ENCODE results near the gene RBM6.

The RBM6 gene

GRCh38 chr3:49966233-49966942, 26.4 kb downstream of the RBM6 start:
- H3K4me1 ChIP-seq: 0 out of 2 replicates have a peak, but pooled peaks cover 5% of the 10 kb centered on the region
- H3K9me3 ChIP-seq: no peaks in the 10 kb centered on the region
- H3K27me3 ChIP-seq: no peaks in the 10 kb centered on the region
- H3K4me3 ChIP-seq: no peak overlapping the region
- no peak overlapping the region for H3K4me2 ChIP-seq
- H3K36me3 ChIP-seq: peaks cover 91% of the 10 kb centered on the region
- no peak for TF ChIP-seq Cebpa-rat (IDR thresholded peaks at IDR 0.05)
- no peak overlapping the region for H3K27ac ChIP-seq
- no peak overlapping the region for H3K9ac ChIP-seq
- H4K20me1 ChIP-seq: peaks cover 98% of the 10 kb centered on the region

DNA sequence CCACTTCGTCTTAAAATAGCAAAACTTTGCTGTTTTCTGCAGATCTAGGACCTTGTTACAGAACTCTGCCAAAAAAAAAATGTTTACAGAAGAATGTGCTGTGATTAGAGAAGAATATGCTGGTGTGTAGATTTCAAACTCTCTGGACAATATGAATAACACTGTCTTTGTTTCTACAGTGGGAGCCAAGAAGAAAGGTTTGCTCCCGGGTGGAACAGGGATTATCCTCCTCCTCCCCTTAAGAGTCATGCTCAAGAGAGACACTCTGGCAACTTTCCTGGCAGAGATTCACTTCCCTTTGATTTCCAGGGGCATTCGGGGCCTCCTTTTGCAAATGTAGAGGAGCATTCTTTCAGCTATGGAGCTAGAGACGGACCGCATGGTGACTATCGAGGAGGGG, 27.3 kb downstream of the RBM6 start:
- no peak overlapping the region for H3K4me3 ChIP-seq
- H3K9me3 ChIP-seq: no peaks in the 10 kb centered on the region
- peaks cover 91% of the 10 kb centered on the region for H3K36me3 ChIP-seq
- peaks cover 98% of the 10 kb centered on the region for H4K20me1 ChIP-seq
- H3K4me2 ChIP-seq: no peak overlapping the region
- H3K4me1 ChIP-seq: 0 out of 2 replicates have a peak, but pooled peaks cover 5% of the 10 kb centered on the region
- TF ChIP-seq Cebpa-rat (IDR thresholded peaks at IDR 0.05): no peak
- H3K27me3 ChIP-seq: no peaks in the 10 kb centered on the region
- H3K27ac ChIP-seq: no peak overlapping the region
- no peak overlapping the region for H3K9ac ChIP-seq

GRCh38 chr3:49968346-49968745, 28.4 kb downstream of the RBM6 start:
- Histone ChIP-seq H3K4me2 (no peak overlapping the region), H3K4me1 (0 out of 2 replicates have a peak, but pooled peaks cover 5% of the 10 kb centered on the region), H3K27me3 (no peaks in the 10 kb centered on the region), H3K27ac (no peak overlapping the region), H4K20me1 (peaks cover 97% of the 10 kb centered on the region), H3K36me3 (peaks cover 91% of the 10 kb centered on the region), H3K4me3 (no peak overlapping the region), H3K9me3 (no peaks in the 10 kb centered on the region), H3K9ac (no peak overlapping the region)
- no peak for TF ChIP-seq Cebpa-rat (IDR thresholded peaks at IDR 0.05)

DNA sequence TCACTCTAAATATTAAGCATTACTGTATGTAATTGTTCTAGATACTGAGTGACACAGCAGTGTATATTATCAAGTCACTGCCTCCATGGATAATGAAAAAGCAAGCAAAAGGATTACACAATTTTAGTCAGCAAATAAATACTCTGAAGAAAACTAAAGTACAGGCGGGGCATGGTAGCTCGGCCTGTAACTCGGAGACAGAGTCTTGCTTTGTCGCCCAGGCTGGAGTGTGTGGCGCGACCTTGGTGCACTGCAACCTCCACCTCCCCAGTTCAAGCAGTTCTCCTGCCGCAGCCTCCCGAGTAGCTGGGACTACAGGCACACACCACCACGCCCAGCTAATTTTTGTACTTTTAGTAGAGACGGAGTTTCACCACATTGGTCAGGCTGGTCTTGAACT, 32.7 kb downstream of the RBM6 start:
- Histone ChIP-seq H3K27me3 (no peaks in the 10 kb centered on the region), H3K4me2 (no peak overlapping the region), H3K4me1 (0 out of 2 replicates have a peak, but pooled peaks cover 5% of the 10 kb centered on the region), H3K27ac (no peak overlapping the region), H4K20me1 (peaks cover 73% of the 10 kb centered on the region), H3K9me3 (no peaks in the 10 kb centered on the region), H3K9ac (no peak overlapping the region), H3K36me3 (peaks cover 93% of the 10 kb centered on the region), H3K4me3 (no peak overlapping the region)
- TF ChIP-seq Cebpa-rat (IDR thresholded peaks at IDR 0.05): no peak

- no peaks in the 10 kb centered on the region for H3K4me1 ChIP-seq
- H3K9me3 ChIP-seq: no peaks in the 10 kb centered on the region
- no peak for TF ChIP-seq Cebpa-rat (IDR thresholded peaks at IDR 0.05)
- H3K27me3 ChIP-seq: no peaks in the 10 kb centered on the region
- peaks cover 94% of the 10 kb centered on the region for H3K36me3 ChIP-seq
- no peak overlapping the region for H3K9ac ChIP-seq
- no peak overlapping the region for H3K4me3 ChIP-seq
- peaks cover 64% of the 10 kb centered on the region for H4K20me1 ChIP-seq
- no peak overlapping the region for H3K27ac ChIP-seq
- H3K4me2 ChIP-seq: no peak overlapping the region
These were observed 37.0 kb downstream of the RBM6 start for GRCh38 chr3:49976942-49977341.

DNA sequence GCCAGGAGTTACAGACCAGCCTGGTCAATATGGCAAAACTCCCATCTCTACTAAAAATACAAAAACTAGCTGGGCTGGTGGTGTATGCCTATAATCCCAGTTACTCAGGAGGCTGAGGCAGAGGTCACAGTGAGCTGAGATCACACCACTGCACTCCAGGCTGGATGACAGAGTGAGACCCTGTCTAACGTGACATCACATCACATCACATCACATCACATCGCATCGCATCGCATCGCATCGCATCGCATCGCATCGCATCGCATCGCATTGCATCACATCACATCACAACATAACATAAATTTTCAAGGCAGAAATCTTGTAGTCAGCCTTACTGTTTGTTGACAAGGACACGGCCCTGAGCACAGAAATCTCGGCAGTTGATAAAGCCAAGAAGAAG, 44.4 kb downstream of the RBM6 start:
- H3K9me3 ChIP-seq: no peaks in the 10 kb centered on the region
- no peak overlapping the region for H3K9ac ChIP-seq
- H3K4me3 ChIP-seq: no peak overlapping the region
- H3K4me2 ChIP-seq: no peak overlapping the region
- H3K36me3 ChIP-seq: peaks cover 92% of the 10 kb centered on the region
- H3K4me1 ChIP-seq: no peaks in the 10 kb centered on the region
- peaks cover 58% of the 10 kb centered on the region for H4K20me1 ChIP-seq
- H3K27me3 ChIP-seq: no peaks in the 10 kb centered on the region
- TF ChIP-seq Cebpa-rat (IDR thresholded peaks at IDR 0.05): no peak
- no peak overlapping the region for H3K27ac ChIP-seq

GRCh38 chr3:49992326-49992725, 52.4 kb downstream of the RBM6 start:
- no peak overlapping the region for H3K9ac ChIP-seq
- H3K27me3 ChIP-seq: no peaks in the 10 kb centered on the region
- H3K27ac ChIP-seq: no peak overlapping the region
- TF ChIP-seq Cebpa-rat (IDR thresholded peaks at IDR 0.05): no peak
- peaks cover 86% of the 10 kb centered on the region for H3K36me3 ChIP-seq
- peaks cover 80% of the 10 kb centered on the region for H4K20me1 ChIP-seq
- H3K9me3 ChIP-seq: no peaks in the 10 kb centered on the region
- no peaks in the 10 kb centered on the region for H3K4me1 ChIP-seq
- no peak overlapping the region for H3K4me3 ChIP-seq
- H3K4me2 ChIP-seq: no peak overlapping the region

DNA sequence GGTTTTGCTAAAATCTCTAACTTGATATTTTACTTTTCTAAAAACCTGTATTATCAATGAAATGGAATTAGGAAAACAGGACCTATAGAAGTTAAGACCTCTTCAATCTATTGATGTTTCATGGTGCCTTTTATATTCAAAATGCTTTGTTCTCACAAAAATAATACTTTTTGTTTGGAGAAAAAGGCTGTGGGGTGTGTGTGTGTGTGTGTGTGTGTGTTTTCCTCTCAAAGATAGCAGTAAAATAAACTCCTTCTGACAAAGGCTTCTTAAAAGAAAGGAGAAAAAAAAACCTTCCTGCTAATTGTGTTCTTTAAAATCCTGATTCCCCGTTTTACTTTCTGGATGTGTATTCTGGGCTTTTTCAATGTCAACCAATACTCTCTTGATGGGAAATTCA, 54.5 kb downstream of the RBM6 start:
- Histone ChIP-seq H3K4me2 (no peak overlapping the region), H3K4me3 (no peak overlapping the region), H3K36me3 (peaks cover 84% of the 10 kb centered on the region), H3K4me1 (no peaks in the 10 kb centered on the region), H3K27ac (no peak overlapping the region), H3K9ac (no peak overlapping the region), H3K27me3 (no peaks in the 10 kb centered on the region), H3K9me3 (no peaks in the 10 kb centered on the region), H4K20me1 (peaks cover 83% of the 10 kb centered on the region)
- TF ChIP-seq Cebpa-rat (IDR thresholded peaks at IDR 0.05): no peak

- H3K27ac ChIP-seq: no peak overlapping the region
- H3K27me3 ChIP-seq: no peaks in the 10 kb centered on the region
- TF ChIP-seq Cebpa-rat (IDR thresholded peaks at IDR 0.05): no peak
- H3K9me3 ChIP-seq: no peaks in the 10 kb centered on the region
- H3K4me3 ChIP-seq: no peak overlapping the region
- no peak overlapping the region for H3K9ac ChIP-seq
- H3K36me3 ChIP-seq: peaks cover 84% of the 10 kb centered on the region
- no peak overlapping the region for H3K4me2 ChIP-seq
- H4K20me1 ChIP-seq: peaks cover 90% of the 10 kb centered on the region
- no peaks in the 10 kb centered on the region for H3K4me1 ChIP-seq
These were observed 56.1 kb downstream of the RBM6 start for GRCh38 chr3:49996016-49996415.

DNA sequence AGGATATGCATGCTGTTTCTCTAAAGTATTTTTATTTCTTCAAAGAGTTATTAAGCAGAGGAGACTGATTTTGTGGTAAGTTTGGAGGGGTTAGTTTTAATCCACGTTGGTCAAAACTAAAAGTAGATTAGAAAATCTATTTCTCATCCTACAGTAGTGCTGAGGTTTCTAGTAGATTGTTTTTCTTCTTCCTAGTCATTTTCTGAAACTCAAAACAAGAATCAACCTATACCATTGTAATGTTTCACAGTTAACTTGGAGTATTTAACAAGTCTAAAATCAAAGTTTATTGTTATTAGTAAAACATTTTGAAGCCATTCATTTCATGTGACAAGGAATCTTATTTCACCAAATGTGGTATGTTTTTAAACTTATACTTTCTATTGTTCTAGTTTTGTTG, 57.9 kb downstream of the RBM6 start:
- no peaks in the 10 kb centered on the region for H3K9me3 ChIP-seq
- no peak overlapping the region for H3K4me2 ChIP-seq
- H3K27me3 ChIP-seq: no peaks in the 10 kb centered on the region
- no peak overlapping the region for H3K4me3 ChIP-seq
- H3K36me3 ChIP-seq: peaks cover 85% of the 10 kb centered on the region
- no peak overlapping the region for H3K9ac ChIP-seq
- H3K4me1 ChIP-seq: no peaks in the 10 kb centered on the region
- H4K20me1 ChIP-seq: peaks cover 74% of the 10 kb centered on the region
- no peak for TF ChIP-seq Cebpa-rat (IDR thresholded peaks at IDR 0.05)
- no peak overlapping the region for H3K27ac ChIP-seq

Data from BLaER1 (cell line).